Measurements from ENCODE around the gene CEP192. TPM values are rescaled to one million over a fixed set of nuclear protein-coding genes. Genes with fewer than 3 reads are reported as not detected.

The CEP192 gene
- total RNA-seq, 2 donors from 2014 or later = 32.2 to 49.2 TPM

DNA sequence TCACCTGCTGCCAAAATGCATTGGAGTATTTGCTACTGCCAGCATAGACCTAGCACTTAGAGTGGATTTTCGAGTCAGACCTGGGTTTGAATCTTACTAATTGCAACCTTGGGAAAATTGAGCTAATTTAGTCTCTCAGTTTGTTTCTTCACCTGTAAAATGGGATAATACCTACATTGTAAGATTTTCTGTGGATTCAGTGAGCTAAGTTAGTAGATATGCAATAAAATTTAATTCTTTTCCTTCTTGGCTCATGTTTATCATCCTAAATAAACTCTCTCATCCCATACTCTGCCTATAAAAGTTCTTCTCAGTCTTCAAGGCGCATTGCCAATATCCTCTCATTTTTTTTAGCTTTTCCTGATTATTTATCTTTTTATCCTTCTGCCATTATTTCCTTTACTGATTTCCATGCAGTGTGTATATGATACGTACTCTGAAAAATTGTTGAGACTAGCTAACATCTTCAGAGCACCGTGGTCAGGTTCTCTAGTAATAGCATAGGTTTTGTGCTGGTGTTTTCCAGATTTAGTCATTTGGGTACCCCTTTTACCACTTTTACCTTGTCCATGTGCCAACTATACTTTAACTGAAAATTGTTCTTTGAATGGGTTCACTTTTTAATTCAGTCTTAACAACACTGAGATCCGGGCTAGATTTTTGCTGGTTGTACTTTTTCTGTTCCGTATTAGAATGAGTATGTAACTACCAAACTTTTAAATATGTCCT is 7.3 kb downstream of the CEP192 start:
- peak overlapping the region; percentile 7 to 23 for H3K27ac Mint-ChIP-seq
- DNase-seq (ENCODE audit: low spot score) (no peak), ATAC-seq (peak in 1 of 2 donors; percentile 75)
- H3K36me3 Mint-ChIP-seq = no peaks in the 10 kb centered on the region
- no peaks in the 10 kb centered on the region for H3K27me3 Mint-ChIP-seq
- peak overlapping the region; percentile 40 for H3K4me3 Mint-ChIP-seq
- no peaks in the 10 kb centered on the region for H3K9me3 Mint-ChIP-seq
- H3K4me1 Mint-ChIP-seq (ENCODE audit: low read depth in 2 of 2) = peaks cover 5 to 10% of the 10 kb centered on the region in 2 donors

DNA sequence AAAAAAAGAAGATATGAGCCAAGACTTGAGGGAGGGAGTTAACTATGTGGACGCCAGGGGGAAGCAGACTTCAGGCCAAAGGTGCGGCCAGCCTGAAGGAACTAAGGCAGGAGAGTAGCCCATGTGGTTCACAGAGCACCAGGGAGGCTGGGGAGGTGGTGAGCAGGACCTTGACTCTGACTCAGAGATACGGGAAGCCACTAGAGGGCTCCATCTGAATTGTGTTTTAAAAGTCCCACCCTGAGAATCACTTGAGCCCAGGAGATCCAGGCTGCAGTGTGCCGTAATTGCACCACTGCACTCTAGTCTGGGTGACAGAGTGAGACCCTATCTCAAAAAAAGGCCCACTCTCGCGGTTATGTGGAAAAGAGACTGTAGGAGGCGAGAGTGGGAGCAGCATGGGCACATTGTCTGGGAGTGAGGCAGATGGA is 12.3 kb downstream of the CEP192 start:
- Mint-ChIP-seq H3K4me3 (no peak overlapping the region), H3K27me3 (no peaks in the 10 kb centered on the region), H3K4me1 (ENCODE audit: low read depth in 2 of 2) (peaks cover 15 to 16% of the 10 kb centered on the region in 2 donors), H3K9me3 (no peaks in the 10 kb centered on the region), H3K27ac (no peak overlapping the region), H3K36me3 (peaks cover 12% of the 10 kb centered on the region)
- ATAC-seq (no peak), DNase-seq (ENCODE audit: low spot score) (no peak)

GRCh38 chr18:13004396-13004795 is 13.2 kb downstream of the CEP192 start:
- ATAC-seq (no peak), DNase-seq (ENCODE audit: low spot score) (no peak)
- H3K9me3 Mint-ChIP-seq = no peaks in the 10 kb centered on the region
- peaks cover 11 to 12% of the 10 kb centered on the region in 2 donors for H3K4me1 Mint-ChIP-seq (ENCODE audit: low read depth in 2 of 2)
- no peak overlapping the region for H3K27ac Mint-ChIP-seq
- peaks cover 12% of the 10 kb centered on the region for H3K36me3 Mint-ChIP-seq
- no peaks in the 10 kb centered on the region for H3K27me3 Mint-ChIP-seq
- H3K4me3 Mint-ChIP-seq = no peak overlapping the region

GRCh38 chr18:13005289-13005688 is 14.1 kb downstream of the CEP192 start:
- H3K27ac Mint-ChIP-seq = no peak overlapping the region
- no peaks in the 10 kb centered on the region for H3K27me3 Mint-ChIP-seq

GRCh38 chr18:13006531-13007247 is 15.5 kb downstream of the CEP192 start:
- Mint-ChIP-seq H3K27ac (no peak overlapping the region), H3K36me3 (peaks cover 13% of the 10 kb centered on the region), H3K4me3 (no peak overlapping the region)

More at GRCh38 chr18:13005289-13005688, 14.1 kb downstream of the CEP192 start:
- Mint-ChIP-seq H3K4me3 (no peak overlapping the region), H3K9me3 (no peaks in the 10 kb centered on the region), H3K4me1 (ENCODE audit: low read depth in 2 of 2) (peaks cover 11 to 12% of the 10 kb centered on the region in 2 donors), H3K36me3 (peaks cover 12% of the 10 kb centered on the region)
- no peak for ATAC-seq
- DNase-seq (ENCODE audit: low spot score) = no peak

DNA sequence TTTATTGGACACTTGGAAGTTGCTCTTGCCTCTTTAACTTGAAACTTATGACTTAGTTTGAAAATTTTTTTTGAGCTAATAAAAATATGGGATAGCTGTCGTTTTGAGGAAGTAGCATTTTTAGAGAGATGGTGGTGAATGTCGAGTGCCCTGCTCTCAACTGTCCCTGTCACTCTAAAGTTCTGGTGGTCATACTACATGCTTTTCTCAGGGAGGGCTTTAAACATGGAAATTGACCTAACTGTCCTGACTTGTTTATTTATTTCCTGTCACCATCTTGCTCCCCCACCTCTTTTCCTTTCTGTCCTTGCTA is 16.0 kb downstream of the CEP192 start:
- DNase-seq (ENCODE audit: low spot score) = no peak
- H3K9me3 Mint-ChIP-seq = no peaks in the 10 kb centered on the region
- H3K27ac Mint-ChIP-seq = peak overlapping the region in 1 of 2 donors; percentile 15
- H3K27me3 Mint-ChIP-seq = no peaks in the 10 kb centered on the region
- ATAC-seq = no peak
- H3K4me1 Mint-ChIP-seq (ENCODE audit: low read depth in 2 of 2) = peaks cover 11 to 12% of the 10 kb centered on the region in 2 donors
- H3K4me3 Mint-ChIP-seq = no peak overlapping the region
- H3K36me3 Mint-ChIP-seq = peaks cover 16% of the 10 kb centered on the region

More at GRCh38 chr18:13006531-13007247, 15.5 kb downstream of the CEP192 start:
- Mint-ChIP-seq H3K27me3 (no peaks in the 10 kb centered on the region), H3K4me1 (ENCODE audit: low read depth in 2 of 2) (peaks cover 11 to 12% of the 10 kb centered on the region in 2 donors), H3K9me3 (no peaks in the 10 kb centered on the region)
- ATAC-seq = no peak
- no peak for DNase-seq (ENCODE audit: low spot score)

- H3K27ac Mint-ChIP-seq = no peak overlapping the region
- no peak for DNase-seq (ENCODE audit: low spot score)
- no peaks in the 10 kb centered on the region for H3K9me3 Mint-ChIP-seq
- H3K4me3 Mint-ChIP-seq = no peak overlapping the region
- peaks cover 9% of the 10 kb centered on the region in 2 donors for H3K4me1 Mint-ChIP-seq (ENCODE audit: low read depth in 2 of 2)
- no peak for ATAC-seq
- H3K27me3 Mint-ChIP-seq = no peaks in the 10 kb centered on the region
- H3K36me3 Mint-ChIP-seq = peaks cover 13% of the 10 kb centered on the region
These were observed 20.6 kb downstream of the CEP192 start for GRCh38 chr18:13011719-13012118.

- H3K9me3 Mint-ChIP-seq = no peaks in the 10 kb centered on the region
- no peak overlapping the region for H3K4me3 Mint-ChIP-seq
- no peak for DNase-seq (ENCODE audit: low spot score)
- H3K4me1 Mint-ChIP-seq (ENCODE audit: low read depth in 2 of 2) = no peaks in the 10 kb centered on the region
- ATAC-seq = no peak
- H3K27me3 Mint-ChIP-seq = no peaks in the 10 kb centered on the region
- no peak overlapping the region for H3K27ac Mint-ChIP-seq
- H3K36me3 Mint-ChIP-seq = peaks cover 21% of the 10 kb centered on the region
These were observed 23.1 kb downstream of the CEP192 start for GRCh38 chr18:13014232-13014631.

DNA sequence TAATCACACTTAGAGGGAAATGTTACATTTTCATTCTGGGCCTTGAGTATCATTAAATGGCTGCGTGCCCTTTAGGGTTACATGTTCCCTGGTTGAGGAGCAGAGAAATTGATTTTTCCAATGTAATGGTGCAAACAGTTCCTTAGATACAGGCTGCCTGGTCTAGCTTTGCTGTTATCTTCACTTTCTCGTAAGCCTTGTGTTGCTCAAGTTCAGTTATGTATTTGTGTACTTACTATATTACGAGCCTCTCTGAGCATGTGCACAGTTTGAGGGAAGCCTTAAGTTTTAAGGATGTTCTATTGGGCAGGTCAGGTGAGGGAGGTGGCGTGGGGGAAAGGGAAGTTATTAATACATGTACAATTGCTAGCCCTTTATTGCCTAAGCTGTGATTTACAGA is 23.7 kb downstream of the CEP192 start:
- peaks cover 21% of the 10 kb centered on the region for H3K36me3 Mint-ChIP-seq
- H3K9me3 Mint-ChIP-seq = no peaks in the 10 kb centered on the region

GRCh38 chr18:13017247-13017875 is 26.2 kb downstream of the CEP192 start:
- no peak overlapping the region for H3K4me3 Mint-ChIP-seq

More for the DNA sequence above, 23.7 kb downstream of the CEP192 start:
- Mint-ChIP-seq H3K4me1 (ENCODE audit: low read depth in 2 of 2) (peaks cover 0 to under 1% of the 10 kb centered on the region in 2 donors), H3K4me3 (no peak overlapping the region), H3K27ac (no peak overlapping the region), H3K27me3 (no peaks in the 10 kb centered on the region)
- DNase-seq (ENCODE audit: low spot score) = no peak
- ATAC-seq = no peak

GRCh38 chr18:13018374-13018773 is 27.2 kb downstream of the CEP192 start:
- no peak overlapping the region for H3K4me3 Mint-ChIP-seq
- no peak for DNase-seq (ENCODE audit: low spot score)
- H3K27me3 Mint-ChIP-seq = no peaks in the 10 kb centered on the region
- peaks cover 2 to 6% of the 10 kb centered on the region in 2 donors for H3K4me1 Mint-ChIP-seq (ENCODE audit: low read depth in 2 of 2)
- no peak overlapping the region for H3K27ac Mint-ChIP-seq
- no peaks in the 10 kb centered on the region for H3K9me3 Mint-ChIP-seq
- H3K36me3 Mint-ChIP-seq = peaks cover 37% of the 10 kb centered on the region
- no peak for ATAC-seq

More at GRCh38 chr18:13017247-13017875, 26.2 kb downstream of the CEP192 start:
- Mint-ChIP-seq H3K36me3 (peaks cover 35% of the 10 kb centered on the region), H3K9me3 (no peaks in the 10 kb centered on the region), H3K4me1 (ENCODE audit: low read depth in 2 of 2) (peaks cover 2 to 6% of the 10 kb centered on the region in 2 donors), H3K27me3 (no peaks in the 10 kb centered on the region), H3K27ac (no peak overlapping the region)
- ATAC-seq = no peak
- no peak for DNase-seq (ENCODE audit: low spot score)

- Mint-ChIP-seq H3K27ac (no peak overlapping the region), H3K4me1 (ENCODE audit: low read depth in 2 of 2) (peaks cover 2 to 6% of the 10 kb centered on the region in 2 donors), H3K36me3 (peaks cover 45% of the 10 kb centered on the region), H3K4me3 (no peak overlapping the region), H3K9me3 (no peaks in the 10 kb centered on the region), H3K27me3 (no peaks in the 10 kb centered on the region)
- ATAC-seq (peak in 1 of 2 donors; percentile 43), DNase-seq (ENCODE audit: low spot score) (no peak)
These were observed 28.1 kb downstream of the CEP192 start for GRCh38 chr18:13019301-13019700.

- Mint-ChIP-seq H3K27me3 (no peaks in the 10 kb centered on the region), H3K36me3 (peaks cover 47% of the 10 kb centered on the region), H3K4me3 (no peak overlapping the region), H3K4me1 (ENCODE audit: low read depth in 2 of 2) (peaks cover 6 to 8% of the 10 kb centered on the region in 2 donors), H3K9me3 (no peaks in the 10 kb centered on the region), H3K27ac (no peak overlapping the region)
- DNase-seq (ENCODE audit: low spot score) (no peak), ATAC-seq (no peak)
These were observed 31.5 kb downstream of the CEP192 start for GRCh38 chr18:13022644-13023043.

DNA sequence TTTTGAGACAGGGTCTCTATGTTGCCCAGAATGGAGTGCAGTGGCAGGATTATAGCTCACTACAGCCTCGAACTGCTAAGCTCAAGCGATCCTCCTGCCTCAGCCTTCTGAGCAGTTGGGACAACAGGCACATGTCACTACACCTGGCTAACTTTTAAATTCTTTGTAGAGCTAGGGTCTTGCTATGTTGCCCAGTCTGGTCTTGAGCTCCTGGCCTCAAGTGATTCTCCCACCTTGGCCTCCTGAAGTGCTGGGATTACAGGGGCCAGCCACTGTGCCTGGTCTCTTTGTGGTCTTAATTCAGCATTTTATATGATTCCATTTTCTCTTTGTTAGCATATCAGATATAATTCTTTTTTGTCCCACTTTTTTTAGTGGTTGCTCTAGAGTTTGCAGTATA is 34.1 kb downstream of the CEP192 start:
- Mint-ChIP-seq H3K4me3 (no peak overlapping the region), H3K4me1 (ENCODE audit: low read depth in 2 of 2) (peaks cover 1 to 8% of the 10 kb centered on the region in 2 donors), H3K36me3 (peaks cover 46% of the 10 kb centered on the region), H3K27me3 (no peaks in the 10 kb centered on the region), H3K9me3 (no peaks in the 10 kb centered on the region), H3K27ac (no peak overlapping the region)
- ATAC-seq (no peak), DNase-seq (ENCODE audit: low spot score) (no peak)
